Loucy (cell line): ENCODE data around the gene UBP1.

Experiments
- CTCF ChIP-seq: fragments of 200-600 bp; sonication (generic); conservative IDR thresholded peaks from 2 replicates; pipeline ENCODE4 v1.5.1; 2014; ENCODE audit warnings: mild to moderate bottlenecking, antibody characterized with exemption, low read length
- EZH2phosphoT487 ChIP-seq: fragments of 200-600 bp; IDR thresholded peaks from 2 replicates; pipeline ENCODE4 v1.6.1; 2018; ENCODE audit warnings: antibody characterized with exemption, mild to moderate bottlenecking, moderate library complexity, borderline replicate concordance

- TF ChIP-seq CTCF (no peak), EZH2phosphoT487 (no peak)
Observed at GRCh38 chr3:33385423-33385822, 54.8 kb downstream of the UBP1 start.
